IPS DF 6.9 (cell line): ENCODE measurements around the gene C11orf58.
A peak's percentile ranks its signal among the peaks of the same experiment; 100 is the strongest.

ENCODE experiments used
- DNase-seq: peaks from one replicate; pipeline ENCODE4 v3.0.0-alpha.2; 2013; ENCODE audit warnings: low read depth, low spot score
- H3K27ac ChIP-seq: one replicate; pipeline ENCODE4 v1.5.1; 2013; ENCODE audit warnings: low read length, control low read depth
- H3K27me3 ChIP-seq: 2 replicates; pipeline ENCODE4 v1.6.1; 2013; ENCODE audit warnings: mild to moderate bottlenecking, low read length; ENCODE audit not compliant: control insufficient read depth, insufficient read depth
- H3K36me3 ChIP-seq: 2 replicates; pipeline ENCODE4 v1.6.1; 2013; ENCODE audit warnings: low read length; ENCODE audit not compliant: control insufficient read depth, insufficient read depth
- H3K4me1 ChIP-seq: 2 replicates; pipeline ENCODE4 v1.6.1; 2013; ENCODE audit warnings: low read length; ENCODE audit not compliant: control insufficient read depth, insufficient read depth
- H3K4me3 ChIP-seq: 2 replicates; pipeline ENCODE4 v1.5.1; 2013; ENCODE audit warnings: mild to moderate bottlenecking, low read length
- H3K9me3 ChIP-seq: 2 replicates; pipeline ENCODE4 v1.6.1; 2013; ENCODE audit warnings: low read length, inconsistent platforms; ENCODE audit not compliant: control insufficient read depth, insufficient read depth
- WGBS: extraction: QIAGEN DNeasy Blood & Tissue Kit; methylation state at CpG from one replicate; pipeline ENCODE4 v1.1.7; 2013; ENCODE audit warnings: mixed read lengths, missing lambda C conversion rate; ENCODE audit not compliant: insufficient read length, insufficient coverage; 5-methylcytosine and 5-hydroxymethylcytosine counted together

The C11orf58 gene

GRCh38 chr11:16785520-16786128 lies 47.2 kb downstream of the C11orf58 start:
- Histone ChIP-seq H3K4me3 (no peak overlapping the region), H3K27ac (no peak overlapping the region), H3K36me3 (peaks cover 5% of the 10 kb centered on the region; the same call in 1 of the 2 replicates), H3K27me3 (no peaks in the 10 kb centered on the region), H3K4me1 (no peaks in the 10 kb centered on the region), H3K9me3 (no peaks in the 10 kb centered on the region)
- WGBS = no CpG with 5 or more reads among the region's 7 CpGs
- peak; percentile 55 for DNase-seq

- DNase-seq = no peak
- no peaks in the 10 kb centered on the region for H3K9me3 ChIP-seq
- no peaks in the 10 kb centered on the region for H3K27me3 ChIP-seq
- H3K4me3 ChIP-seq = no peak overlapping the region
- no peak overlapping the region for H3K27ac ChIP-seq
- H3K36me3 ChIP-seq = peaks cover 7% of the 10 kb centered on the region; the same call in 1 of the 2 replicates
- H3K4me1 ChIP-seq = no peaks in the 10 kb centered on the region
- no CpG with 5 or more reads among the region's 6 CpGs for WGBS
These were observed 47.7 kb downstream of the C11orf58 start for GRCh38 chr11:16786131-16786530.

GRCh38 chr11:16787035-16787742 lies 48.7 kb downstream of the C11orf58 start:
- no CpG with 5 or more reads among the region's 7 CpGs for WGBS
- Histone ChIP-seq H3K27ac (no peak overlapping the region), H3K4me1 (no peaks in the 10 kb centered on the region)

GRCh38 chr11:16788141-16789062 lies 50.0 kb downstream of the C11orf58 start:
- WGBS = no CpG with 5 or more reads among the region's 17 CpGs
- Histone ChIP-seq H3K4me1 (no peaks in the 10 kb centered on the region), H3K27me3 (no peaks in the 10 kb centered on the region), H3K27ac (no peak overlapping the region), H3K9me3 (no peaks in the 10 kb centered on the region), H3K36me3 (peaks cover 7% of the 10 kb centered on the region; the same call in 1 of the 2 replicates), H3K4me3 (no peak overlapping the region)
- DNase-seq = peak; percentile 31

More at GRCh38 chr11:16787035-16787742, 48.7 kb downstream of the C11orf58 start:
- DNase-seq = no peak
- Histone ChIP-seq H3K27me3 (no peaks in the 10 kb centered on the region), H3K4me3 (no peak overlapping the region), H3K9me3 (no peaks in the 10 kb centered on the region), H3K36me3 (peaks cover 7% of the 10 kb centered on the region; the same call in 1 of the 2 replicates)

- H3K27ac ChIP-seq = no peak overlapping the region
- no peaks in the 10 kb centered on the region for H3K4me1 ChIP-seq
- WGBS = no CpG with 5 or more reads among the region's 13 CpGs
- H3K9me3 ChIP-seq = no peaks in the 10 kb centered on the region
- H3K27me3 ChIP-seq = no peaks in the 10 kb centered on the region
- no peak overlapping the region for H3K4me3 ChIP-seq
- DNase-seq = no peak
- peaks cover 7% of the 10 kb centered on the region; the same call in 1 of the 2 replicates for H3K36me3 ChIP-seq
These were observed 50.6 kb downstream of the C11orf58 start for GRCh38 chr11:16789063-16789420.

GRCh38 chr11:16789560-16790485 lies 51.4 kb downstream of the C11orf58 start:
- no peaks in the 10 kb centered on the region for H3K27me3 ChIP-seq
- no peaks in the 10 kb centered on the region for H3K4me1 ChIP-seq
- WGBS = no CpG with 5 or more reads among the region's 10 CpGs
- H3K36me3 ChIP-seq = peaks cover 10% of the 10 kb centered on the region
- H3K9me3 ChIP-seq = no peaks in the 10 kb centered on the region
- no peak for DNase-seq
- no peak overlapping the region for H3K4me3 ChIP-seq
- no peak overlapping the region for H3K27ac ChIP-seq

- Histone ChIP-seq H3K27ac (no peak overlapping the region), H3K9me3 (no peaks in the 10 kb centered on the region), H3K27me3 (no peaks in the 10 kb centered on the region), H3K4me1 (no peaks in the 10 kb centered on the region), H3K36me3 (peaks cover 10% of the 10 kb centered on the region), H3K4me3 (no peak overlapping the region)
- no peak for DNase-seq
- no CpG with 5 or more reads among the region's 16 CpGs for WGBS
These were observed 52.2 kb downstream of the C11orf58 start for GRCh38 chr11:16790486-16791190.

GRCh38 chr11:16791191-16791961 lies 52.9 kb downstream of the C11orf58 start:
- no CpG with 5 or more reads among the region's 13 CpGs for WGBS
- no peak overlapping the region for H3K27ac ChIP-seq
- no peaks in the 10 kb centered on the region for H3K27me3 ChIP-seq

GRCh38 chr11:16792426-16792825 lies 54.0 kb downstream of the C11orf58 start:
- no peak for DNase-seq
- Histone ChIP-seq H3K4me3 (no peak overlapping the region), H3K27me3 (no peaks in the 10 kb centered on the region), H3K4me1 (no peaks in the 10 kb centered on the region), H3K36me3 (peaks cover 10% of the 10 kb centered on the region), H3K27ac (no peak overlapping the region), H3K9me3 (no peaks in the 10 kb centered on the region)

More at GRCh38 chr11:16791191-16791961, 52.9 kb downstream of the C11orf58 start:
- DNase-seq = no peak
- H3K4me3 ChIP-seq = no peak overlapping the region
- H3K4me1 ChIP-seq = no peaks in the 10 kb centered on the region
- H3K9me3 ChIP-seq = no peaks in the 10 kb centered on the region
- peaks cover 10% of the 10 kb centered on the region for H3K36me3 ChIP-seq
